DMS 273 treated with DMSO at 0.1 percent for 48 hours (cell line): Measurements from ENCODE around the gene CALY.

ENCODE experiments used
- DNase-seq: peaks from one replicate; lab custom pipeline; 2025; lab: John Stamatoyannopoulos, UW

Gene CALY

GRCh38 chr10:133366130-133366478 is 29.4 kb upstream of the CALY start:
- DNase-seq = no peak

- no peak for DNase-seq
Measured at GRCh38 chr10:133365461-133366129, 28.9 kb upstream of the CALY start.

DNA sequence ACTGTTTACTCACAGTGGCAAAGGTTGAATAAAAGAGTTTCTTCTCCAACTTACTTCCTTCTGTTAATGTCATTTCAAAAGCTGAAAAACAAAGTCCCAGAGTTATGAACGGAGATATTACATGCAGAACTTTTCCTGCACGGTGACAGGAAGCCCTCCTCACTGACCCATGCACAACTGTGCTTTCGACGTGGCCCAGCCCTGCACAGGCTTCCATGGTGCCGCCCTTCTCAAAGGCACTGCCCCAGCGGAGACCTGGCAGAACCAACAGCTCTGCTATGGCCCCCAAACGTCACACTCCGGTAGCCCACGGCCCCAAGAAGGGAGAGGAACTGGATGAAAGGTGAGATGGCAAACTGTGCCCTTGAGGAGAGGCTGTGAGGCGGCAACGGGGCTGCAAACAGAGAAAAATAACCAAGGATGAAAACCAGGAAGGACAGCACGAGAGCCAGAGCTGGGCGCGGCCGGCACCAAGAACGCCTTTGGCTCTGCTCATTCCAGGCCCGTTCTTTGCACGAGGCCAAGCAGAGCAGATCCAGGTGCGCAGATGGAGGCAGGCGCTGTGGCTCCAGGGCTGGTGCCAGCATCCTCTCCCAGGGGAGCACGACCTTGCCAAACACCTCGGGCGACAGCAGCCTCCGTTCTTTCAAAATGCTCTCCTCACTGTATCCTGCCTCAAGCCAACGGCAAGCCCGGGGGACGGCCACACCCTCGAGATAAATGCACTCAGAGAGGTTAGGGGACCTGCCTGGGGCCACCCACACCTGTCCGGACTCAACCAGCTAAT is 28.1 kb upstream of the CALY start:
- DNase-seq = no peak

GRCh38 chr10:133362846-133363245 is 26.1 kb upstream of the CALY start:
- no peak for DNase-seq

DNA sequence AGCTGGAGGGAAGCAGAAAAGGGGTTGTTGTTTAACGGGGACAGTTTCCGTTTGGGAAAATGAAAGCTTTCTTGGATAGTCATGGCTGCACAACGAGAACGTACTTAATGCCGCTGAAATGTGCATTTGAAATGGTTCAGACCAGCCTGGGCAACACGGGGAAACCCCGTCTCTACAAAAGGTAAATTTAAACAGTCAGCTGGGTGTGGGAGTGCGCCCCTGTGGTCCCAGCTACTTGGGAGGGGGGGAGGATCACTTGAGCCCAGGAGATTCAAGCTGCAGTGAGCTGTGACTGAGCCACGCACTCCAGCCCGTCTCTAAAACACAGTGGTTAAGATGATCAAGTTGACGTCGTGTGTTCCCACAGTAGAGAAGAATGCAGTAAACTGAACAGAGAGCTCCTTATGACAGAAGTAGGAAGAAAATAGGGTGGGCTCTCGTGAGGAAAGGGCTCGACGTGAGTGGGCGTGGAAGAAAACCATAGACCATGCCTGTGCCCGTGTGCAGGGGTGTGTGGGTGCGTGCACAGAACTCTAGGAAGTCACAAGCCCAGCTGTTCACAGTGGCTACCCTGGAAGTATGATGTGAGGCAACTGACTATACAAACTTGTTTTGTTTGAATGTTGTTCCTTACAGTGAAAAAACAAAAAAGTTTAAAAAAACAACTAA is 25.2 kb upstream of the CALY start:
- no peak for DNase-seq

DNA sequence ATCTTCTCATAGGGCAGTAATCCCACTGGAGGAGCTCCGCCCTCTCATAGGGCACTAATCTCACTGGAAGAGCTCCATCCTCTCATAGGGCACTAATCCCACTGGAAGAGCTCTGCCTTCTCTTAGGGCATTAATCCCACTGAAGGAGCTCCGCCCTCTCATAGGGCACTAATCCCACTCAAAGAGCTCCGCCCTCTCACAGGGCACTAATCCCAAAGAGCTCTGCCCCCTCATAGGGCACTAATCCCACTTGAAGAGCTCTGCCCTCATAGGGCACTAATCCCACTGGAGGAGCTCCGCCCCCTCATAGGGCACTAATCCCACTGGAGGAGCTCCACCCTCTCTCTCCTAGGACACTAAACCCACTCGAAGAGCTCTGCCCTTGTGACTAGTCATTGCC is 24.5 kb upstream of the CALY start:
- no peak for DNase-seq

GRCh38 chr10:133359972-133360610 is 23.4 kb upstream of the CALY start:
- no peak for DNase-seq

- DNase-seq = no peak
Measured at GRCh38 chr10:133359554-133359971, 22.9 kb upstream of the CALY start.

DNA sequence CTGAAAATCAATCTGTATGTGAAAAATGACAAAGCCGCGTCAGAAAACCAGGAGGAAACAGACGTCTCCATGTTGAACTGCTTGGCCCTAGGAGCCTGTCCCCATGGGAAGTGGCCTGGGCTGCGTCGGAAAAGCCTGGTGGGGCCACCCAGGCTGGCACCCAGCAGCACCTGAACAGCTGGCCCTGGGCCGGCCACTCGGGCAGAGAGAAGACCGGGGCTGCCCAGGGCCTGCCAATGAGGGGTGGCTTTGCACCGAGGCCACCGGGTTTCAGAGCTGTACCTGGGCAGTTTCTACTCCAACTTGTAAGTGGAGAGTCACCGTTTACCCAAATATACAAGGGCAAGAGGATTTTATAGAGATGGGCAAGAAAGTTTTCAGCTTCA is 22.2 kb upstream of the CALY start:
- DNase-seq = no peak

GRCh38 chr10:133358162-133358924 is 21.6 kb upstream of the CALY start:
- no peak for DNase-seq

GRCh38 chr10:133357285-133358161 is 20.8 kb upstream of the CALY start, which contains the start of gene FUOM:
FUOM (minus strand) TSS chr10:133358019; CDS start chr10:133358007, 12 bp downstream.
- DNase-seq = no peak

GRCh38 chr10:133356549-133357284 is 20.0 kb upstream of the CALY start:
- no peak for DNase-seq

DNA sequence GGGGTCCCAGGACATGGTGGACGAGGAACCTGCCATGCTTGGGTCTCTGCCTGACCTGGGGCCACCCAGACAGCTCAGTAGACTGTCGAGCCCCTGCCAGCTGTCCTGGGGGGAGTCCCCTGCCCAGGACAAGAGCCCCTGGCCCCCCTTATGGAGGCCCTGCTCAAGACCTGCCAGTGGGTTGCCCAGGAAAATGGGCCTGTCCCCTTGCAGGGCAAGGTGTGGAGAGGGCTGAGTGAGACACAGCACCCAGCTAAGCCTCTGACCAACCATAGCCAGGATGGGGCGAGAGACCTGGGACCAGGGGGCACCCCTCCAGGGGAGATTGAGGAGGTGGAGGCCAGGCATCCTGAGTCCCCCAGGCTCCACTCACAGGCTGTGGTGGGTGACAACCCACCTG is 19.3 kb upstream of the CALY start:
- DNase-seq = no peak

- no peak for DNase-seq
Measured at GRCh38 chr10:133355266-133355665, 18.6 kb upstream of the CALY start.

- DNase-seq = no peak
Measured at GRCh38 chr10:133354672-133355240, 18.1 kb upstream of the CALY start.

GRCh38 chr10:133353988-133354605 is 17.4 kb upstream of the CALY start:
- no peak for DNase-seq

DNA sequence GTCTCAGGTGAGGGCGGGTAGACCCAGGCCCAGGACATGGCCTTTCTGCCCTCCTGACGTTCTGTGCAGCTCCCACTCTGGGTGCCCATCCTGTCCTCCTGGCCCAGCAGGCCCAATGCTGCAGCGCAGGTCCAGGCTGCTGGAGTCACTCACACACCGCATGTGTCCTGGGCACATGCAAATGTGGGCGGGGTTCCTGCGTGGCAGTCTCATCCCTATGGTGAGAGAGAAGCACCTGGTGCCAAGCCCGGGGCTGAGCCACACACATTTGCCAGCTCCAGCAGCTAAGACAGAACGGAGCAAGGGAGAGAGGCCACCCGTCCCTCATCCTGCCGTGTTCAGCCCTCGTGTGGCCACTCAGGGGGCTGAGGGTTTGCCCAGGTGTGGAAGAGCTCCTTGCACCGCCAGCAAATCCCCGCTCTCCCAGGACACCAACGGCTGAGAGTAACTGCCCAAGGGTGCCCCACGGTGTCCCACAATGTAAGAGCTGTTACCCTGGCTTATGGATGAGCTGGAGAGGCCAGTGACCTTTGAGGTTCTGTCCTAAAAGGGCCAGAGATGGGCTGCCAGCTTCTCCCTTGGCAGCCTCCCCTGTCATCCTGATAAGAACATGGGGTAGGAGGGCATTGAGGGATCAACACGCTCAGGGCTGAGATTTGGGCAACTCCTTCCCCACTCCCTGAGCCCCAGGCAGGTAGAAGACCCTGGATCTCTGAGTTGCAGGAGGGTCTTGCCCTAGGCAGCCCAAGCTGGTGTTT is 16.7 kb upstream of the CALY start:
- no peak for DNase-seq
